Iris pigment epithelial cell (primary cell): Measurements from ENCODE around the gene ADPRS.

Experiments
- DNase-seq: peaks from one replicate; pipeline ENCODE4 v3.0.0-alpha.2; 2011; ENCODE audit warnings: low read depth

ADPRS gene

GRCh38 chr1:36088577-36089392 lies at the start of gene ADPRS:
TSS of gene ADPRS (plus strand) at chr1:36088892. CDS start at chr1:36088905, 13 bp downstream.
- DNase-seq = peak; percentile 92

GRCh38 chr1:36040238-36040637 lies 48.5 kb upstream of the ADPRS start:
- no peak for DNase-seq

GRCh38 chr1:36051821-36052220 lies 36.9 kb upstream of the ADPRS start:
- DNase-seq = no peak

GRCh38 chr1:36053978-36054377 lies 34.7 kb upstream of the ADPRS start:
- DNase-seq = no peak

GRCh38 chr1:36055706-36056105 lies 33.0 kb upstream of the ADPRS start:
- DNase-seq = peak; percentile 18

- DNase-seq = no peak
Measured at GRCh38 chr1:36062315-36062714, 26.4 kb upstream of the ADPRS start.

- no peak for DNase-seq
Measured at GRCh38 chr1:36067871-36068270, 20.8 kb upstream of the ADPRS start.

- no peak for DNase-seq
Measured at GRCh38 chr1:36068866-36069265, 19.8 kb upstream of the ADPRS start.

GRCh38 chr1:36070349-36070748 lies 18.3 kb upstream of the ADPRS start:
- DNase-seq = no peak

- DNase-seq = peak; percentile 22
Measured at GRCh38 chr1:36076979-36077573, 11.6 kb upstream of the ADPRS start.

GRCh38 chr1:36080236-36080635 lies 8.5 kb upstream of the ADPRS start:
- DNase-seq = no peak

- no peak for DNase-seq
Measured at GRCh38 chr1:36080801-36081200, 7.9 kb upstream of the ADPRS start.

- no peak for DNase-seq
Measured at GRCh38 chr1:36081926-36082485, 6.7 kb upstream of the ADPRS start.

GRCh38 chr1:36083219-36083618 lies 5.5 kb upstream of the ADPRS start:
- no peak for DNase-seq

GRCh38 chr1:36083635-36084496 lies 4.8 kb upstream of the ADPRS start, which contains the start of gene TEKT2:
TSS of gene TEKT2 (plus strand) at chr1:36084094. CDS start at chr1:36084922, 828 bp downstream.
- DNase-seq = no peak

GRCh38 chr1:36084497-36085115 lies 4.1 kb upstream of the ADPRS start:
- DNase-seq = no peak

- DNase-seq = no peak
Measured at GRCh38 chr1:36085126-36085525, 3.6 kb upstream of the ADPRS start.

GRCh38 chr1:36085686-36086526 lies 2.8 kb upstream of the ADPRS start:
- DNase-seq = no peak

- DNase-seq = no peak
Measured at GRCh38 chr1:36086529-36087232, 2.0 kb upstream of the ADPRS start.
